Vagina (tissue), 2 donors: ENCODE data around the gene SREBF2. TPM values are rescaled to one million over a fixed set of nuclear protein-coding genes. Genes with fewer than 3 reads are reported as not detected.

Experiments used
- DNase-seq, 2 donors: peaks; one replicate each; pipeline ENCODE4 v3.0.0-alpha.2; 2017; ENCODE audit errors: extremely low spot score in 2 of 2
- H3K27ac ChIP-seq: fragments of 200-600 bp; sonication (generic); one replicate; pipeline ENCODE4 v1.5.1; 2019
- H3K27me3 ChIP-seq: fragments of 200-600 bp; sonication (generic); one replicate; pipeline ENCODE4 v1.5.1; 2019
- H3K36me3 ChIP-seq, 2 donors: fragments of 200-600 bp; sonication (generic); one replicate each; pipeline ENCODE4 v1.5.1; 2017 to 2019
- H3K4me1 ChIP-seq: fragments of 200-600 bp; sonication (generic); one replicate; pipeline ENCODE4 v1.5.1; 2019
- H3K4me3 ChIP-seq, 2 donors: fragments of 200-600 bp; sonication (generic); 1 replicate in 1 of 2; 2 replicates in 1 of 2; pipeline ENCODE4 v1.5.1; 2016 to 2019
- H3K9me3 ChIP-seq: fragments of 200-600 bp; sonication (generic); one replicate; pipeline ENCODE4 v1.5.1; 2019
- CTCF ChIP-seq, 3 experiments: fragments of 450-650 bp in 2 of 3; fragments of 200-600 bp in 1 of 3; sonication (generic) in 1 of 3; IDR thresholded peaks; one replicate each; pipeline ENCODE4 v1.5.1; 2017 to 2019; ENCODE audit warnings: antibody characterized with exemption in 3 of 3, mild to moderate bottlenecking in 2 of 3, moderate library complexity in 2 of 3
- POLR2A ChIP-seq, 2 donors: fragments of 450-650 bp; IDR thresholded peaks; one replicate each; pipeline ENCODE4 v1.6.1; 2017; ENCODE audit warnings: antibody characterized with exemption in 2 of 2, mild to moderate bottlenecking in 2 of 2, moderate library complexity in 2 of 2
- POLR2AphosphoS5 ChIP-seq, 2 donors: sonication (generic); formaldehyde crosslinking; IDR thresholded peaks; one replicate each; pipeline ENCODE4 v1.9.0; 2017; ENCODE audit warnings: antibody characterized with exemption in 2 of 2, mild to moderate bottlenecking in 2 of 2, low read depth in 1 of 2; ENCODE audit not compliant: insufficient read depth in 1 of 2
- intact Hi-C: fragments of 100-400 bp; cut with DNase I; formaldehyde crosslinking; loops from one replicate; pipeline ENCODE4 v1.15.1; 2023
- total RNA-seq: library from RNA; depleted of rRNA; stranded (reverse); fragments of >200 nt; gene quantifications from one replicate; pipeline ENCODE4 v1.2.3, GENCODE V29; 2016

SREBF2 gene
- total RNA-seq, 1 donor from 2014 or later: 98.0 TPM

DNA sequence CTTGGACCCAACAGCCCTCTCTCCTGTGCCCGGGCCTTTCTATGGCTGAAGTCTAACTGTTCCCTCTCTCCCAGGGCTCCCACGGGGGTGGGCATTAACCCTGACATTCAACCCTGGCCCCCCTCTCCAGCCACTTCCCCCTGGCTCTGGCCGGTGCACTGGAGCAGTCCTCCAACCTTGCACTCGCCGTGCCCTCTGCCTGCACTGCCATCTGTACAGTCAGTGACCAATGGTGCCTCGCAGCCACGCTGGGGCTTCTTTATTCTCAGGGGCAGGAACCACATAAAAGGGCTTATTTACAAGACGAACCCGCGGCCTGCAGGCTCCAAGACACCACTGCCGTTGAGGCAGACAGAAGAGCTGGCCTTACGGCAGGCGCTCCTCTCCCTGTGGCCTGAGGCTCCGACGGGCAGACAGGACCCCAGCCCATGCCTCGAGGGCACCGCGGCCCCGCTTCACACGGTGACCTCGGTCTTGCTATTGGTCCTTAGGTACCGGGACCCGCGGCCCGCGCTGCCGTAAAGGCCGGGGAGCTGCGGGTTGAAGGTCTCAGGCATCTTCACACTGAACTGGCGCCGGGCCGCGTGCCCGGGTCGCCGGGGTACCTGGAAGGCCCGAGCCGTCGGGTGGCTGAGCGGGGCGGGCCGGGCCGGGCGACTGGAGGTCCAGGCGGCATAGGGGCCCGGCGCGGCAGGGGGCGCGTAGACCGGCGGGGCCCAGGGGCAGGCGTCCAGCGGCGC lies 76.6 kb downstream of the SREBF2 start:
- H3K4me1 ChIP-seq: peaks cover 20% of the 10 kb centered on the region
- H3K4me3 ChIP-seq: peak overlapping the region; percentile 21 to 40
- DNase-seq: no peak
- intact Hi-C loops: no loop called here
- H3K9me3 ChIP-seq: no peaks in the 10 kb centered on the region
- peaks cover 0 to 22% of the 10 kb centered on the region in 2 donors for H3K36me3 ChIP-seq
- TF ChIP-seq CTCF (IDR thresholded peaks at IDR 0.05): no peak
- TF ChIP-seq POLR2AphosphoS5 (IDR thresholded peaks at IDR 0.05; ENCODE audit: insufficient read depth in 1 of 2, low read depth in 1 of 2): no peak
- H3K27me3 ChIP-seq: peaks cover 11% of the 10 kb centered on the region
- H3K27ac ChIP-seq: no peak overlapping the region

DNA sequence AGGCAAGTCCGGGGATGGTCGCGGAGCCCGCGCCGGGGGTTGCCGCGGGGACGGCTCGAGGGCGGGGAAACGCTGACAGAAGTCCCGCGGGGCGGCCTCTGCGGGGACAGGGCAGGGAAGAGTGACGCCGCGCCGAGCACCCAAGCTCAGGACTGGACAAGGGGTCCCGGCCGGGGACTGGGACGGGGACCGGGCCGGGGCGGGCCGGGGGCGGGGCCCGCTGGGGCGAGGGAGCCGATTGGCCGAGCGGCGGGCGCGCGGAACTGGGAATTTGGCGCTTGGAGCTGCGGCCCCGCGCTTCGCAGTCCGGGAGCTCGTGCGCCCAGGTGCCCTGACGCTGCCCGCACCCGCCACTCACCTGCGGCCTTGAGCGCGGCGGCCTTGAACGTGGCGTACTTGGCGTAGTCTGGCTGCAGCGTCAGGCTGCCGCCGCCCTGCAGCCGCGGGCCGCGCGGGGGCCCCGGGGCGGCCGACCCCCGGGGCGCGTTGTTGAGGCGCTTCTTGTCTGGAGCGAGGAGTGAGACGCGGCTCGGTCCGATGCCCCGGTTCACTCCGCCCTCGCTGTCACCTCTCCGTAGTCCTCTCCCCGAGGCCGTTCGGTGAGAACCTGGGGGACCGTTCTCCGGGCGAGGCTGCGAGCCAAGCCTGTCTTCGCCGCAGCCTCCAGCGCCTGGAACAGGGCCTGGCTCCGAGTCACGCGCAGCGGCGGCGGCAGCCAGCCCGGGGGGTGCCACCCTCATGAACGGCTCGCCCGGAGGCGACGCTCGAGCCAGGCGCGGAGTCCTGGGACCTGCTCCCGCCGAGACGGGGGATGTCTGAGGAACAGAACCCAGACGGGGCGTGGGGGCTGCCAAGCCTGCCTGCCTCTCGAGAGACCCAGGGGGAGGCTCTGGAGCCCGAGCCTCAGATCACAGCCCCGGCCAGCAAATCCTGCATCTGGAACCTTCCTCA lies 77.4 kb downstream of the SREBF2 start:
- H3K27me3 ChIP-seq: peaks cover 19% of the 10 kb centered on the region
- intact Hi-C loops: no loop called here
- no peaks in the 10 kb centered on the region for H3K9me3 ChIP-seq
- peak overlapping the region; percentile 21 to 40 for H3K4me3 ChIP-seq
- TF ChIP-seq POLR2A (IDR thresholded peaks at IDR 0.05): no peak
- peak in 1 of 2 donors; percentile 18 for TF ChIP-seq POLR2AphosphoS5 (IDR thresholded peaks at IDR 0.05; ENCODE audit: insufficient read depth in 1 of 2, low read depth in 1 of 2)
- no peak overlapping the region for H3K27ac ChIP-seq
- no peak for DNase-seq
- H3K4me1 ChIP-seq: peaks cover 28% of the 10 kb centered on the region
- peaks cover 0 to 14% of the 10 kb centered on the region in 2 donors for H3K36me3 ChIP-seq

DNA sequence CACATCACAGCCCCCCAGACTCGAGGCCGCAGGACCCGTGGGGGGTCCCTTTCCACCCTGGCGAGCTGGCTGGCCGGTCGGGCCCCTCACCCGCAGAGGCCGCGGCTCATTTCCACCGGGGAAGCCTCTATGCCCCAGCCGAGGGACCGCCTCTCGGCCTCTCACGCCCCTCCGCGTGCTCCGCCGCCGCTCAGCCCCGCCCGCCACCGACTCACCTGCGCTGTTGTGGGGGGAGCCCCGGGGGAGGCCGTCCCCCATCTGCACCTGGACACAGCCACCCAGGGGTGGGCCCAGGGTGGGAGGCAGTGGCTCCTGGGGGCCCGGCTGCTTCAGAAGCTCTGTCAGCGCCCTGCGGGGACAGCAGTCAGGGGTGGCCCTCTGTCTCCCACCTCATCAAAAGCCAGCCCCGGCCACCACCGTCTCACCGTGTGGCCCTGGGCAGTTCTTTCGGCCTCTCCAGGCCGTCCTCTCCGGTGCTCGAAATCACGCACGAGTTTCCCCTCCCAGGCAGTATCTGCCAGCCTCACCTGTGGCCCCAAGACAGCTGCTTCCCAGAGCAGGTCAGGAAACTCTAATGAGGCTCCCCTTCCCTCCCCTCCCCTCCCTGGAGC lies 78.2 kb downstream of the SREBF2 start:
- no peak for DNase-seq
- Histone ChIP-seq H3K36me3 (peaks cover 0 to 6% of the 10 kb centered on the region in 2 donors), H3K4me3 (peak overlapping the region; percentile 21 to 40), H3K27ac (no peak overlapping the region), H3K27me3 (peaks cover 24% of the 10 kb centered on the region), H3K9me3 (no peaks in the 10 kb centered on the region), H3K4me1 (peaks cover 31% of the 10 kb centered on the region)
- intact Hi-C loops: no loop called here
- TF ChIP-seq POLR2A (IDR thresholded peaks at IDR 0.05) (no peak), POLR2AphosphoS5 (IDR thresholded peaks at IDR 0.05; ENCODE audit: insufficient read depth in 1 of 2, low read depth in 1 of 2) (no peak)

DNA sequence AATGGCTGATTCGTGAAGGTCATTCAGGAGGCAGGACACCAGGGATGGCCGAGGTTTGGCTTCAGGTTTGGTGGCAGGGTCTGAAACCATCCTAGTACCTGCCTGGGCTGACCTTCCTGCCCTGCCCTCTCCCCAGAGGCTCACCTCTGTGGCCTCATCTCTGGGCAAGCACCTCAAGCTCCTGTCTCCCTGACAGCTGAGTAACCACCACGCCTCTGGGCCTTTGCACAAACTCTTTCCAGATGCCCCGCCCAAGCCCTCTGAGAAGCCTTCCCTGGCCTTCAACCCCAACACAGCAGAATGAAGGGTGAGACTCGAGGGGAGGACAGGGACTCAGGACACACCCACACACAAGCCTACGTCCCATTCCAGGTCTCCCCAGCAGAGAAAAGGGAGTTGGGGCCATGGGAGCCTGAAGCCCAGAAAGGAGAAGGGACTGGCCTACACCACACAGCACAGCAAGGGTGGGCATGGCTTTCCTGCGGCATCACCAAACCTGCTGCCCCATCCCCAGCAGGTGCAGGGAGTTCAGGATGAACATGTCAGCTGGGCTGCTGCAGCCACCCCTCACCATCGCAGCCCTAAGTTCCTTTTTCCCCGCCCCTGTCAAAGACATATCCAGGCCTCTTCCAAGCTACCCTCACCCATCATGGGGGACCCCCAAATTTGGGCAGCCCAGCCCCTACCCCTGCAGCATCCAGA lies 79.6 kb downstream of the SREBF2 start:
- TF ChIP-seq POLR2A (IDR thresholded peaks at IDR 0.05) (no peak), CTCF (IDR thresholded peaks at IDR 0.05) (no peak), POLR2AphosphoS5 (IDR thresholded peaks at IDR 0.05; ENCODE audit: insufficient read depth in 1 of 2, low read depth in 1 of 2) (no peak)
- no peaks in the 10 kb centered on the region for H3K9me3 ChIP-seq
- no peak for DNase-seq
- H3K4me1 ChIP-seq: peaks cover 31% of the 10 kb centered on the region
- no peak overlapping the region for H3K27ac ChIP-seq
- intact Hi-C loops: no loop called here
- H3K4me3 ChIP-seq: no peak overlapping the region
- peaks cover 26% of the 10 kb centered on the region for H3K27me3 ChIP-seq
- H3K36me3 ChIP-seq: no peaks in the 10 kb centered on the region

DNA sequence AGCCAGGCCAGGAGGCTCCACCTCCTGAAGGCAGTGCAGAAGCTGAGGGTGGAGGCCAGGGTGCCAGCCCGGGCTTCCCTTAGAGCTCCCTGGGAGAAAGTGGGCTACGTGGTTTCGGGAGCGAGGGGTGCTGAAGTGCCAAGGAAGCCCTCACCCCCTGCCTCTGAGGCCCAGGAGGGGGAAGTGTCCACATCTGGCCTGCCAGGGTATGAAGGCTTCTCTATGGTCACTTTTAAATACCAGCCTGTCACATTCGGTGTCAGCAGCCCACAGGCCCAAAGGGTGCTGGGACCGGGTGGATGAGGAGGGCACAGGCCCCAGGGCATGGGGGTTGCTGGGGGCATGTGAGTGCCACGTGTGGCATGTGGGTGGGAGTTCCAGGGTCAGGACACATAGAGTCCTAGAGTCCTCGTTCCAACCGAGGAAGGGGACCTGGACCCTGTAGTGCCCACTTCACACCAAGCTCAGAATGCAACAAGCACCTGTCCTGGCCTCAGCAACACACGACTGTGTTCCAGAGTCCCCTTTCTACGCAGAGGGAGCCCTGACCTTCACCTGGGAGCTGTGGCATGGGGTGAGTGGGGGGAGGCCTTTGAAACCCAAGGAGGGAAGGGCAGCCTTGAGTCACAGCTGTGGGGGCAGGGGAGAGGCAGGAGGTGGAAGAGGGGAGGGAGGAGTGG lies 80.3 kb downstream of the SREBF2 start:
- H3K4me1 ChIP-seq: peaks cover 31% of the 10 kb centered on the region
- TF ChIP-seq POLR2A (IDR thresholded peaks at IDR 0.05) (no peak), POLR2AphosphoS5 (IDR thresholded peaks at IDR 0.05; ENCODE audit: insufficient read depth in 1 of 2, low read depth in 1 of 2) (no peak)

More for the DNA sequence above, 80.3 kb downstream of the SREBF2 start:
- intact Hi-C loops: no loop called here
- Histone ChIP-seq H3K4me3 (no peak overlapping the region), H3K27me3 (peaks cover 28% of the 10 kb centered on the region), H3K27ac (no peak overlapping the region), H3K9me3 (no peaks in the 10 kb centered on the region), H3K36me3 (no peaks in the 10 kb centered on the region)
- DNase-seq: no peak
